NCI-H2171 treated with DMSO at 0.1 percent for 48 hours (cell line): ENCODE measurements around the gene OR6K6.

Experiments
- DNase-seq: peaks from one replicate; lab custom pipeline; 2025; lab: John Stamatoyannopoulos, UW

Gene OR6K6

GRCh38 chr1:158754420-158754819 is at the start of gene OR6K6:
TSS of gene OR6K6 (plus strand) at chr1:158754720. CDS start at chr1:158754888, 168 bp downstream.
- DNase-seq = no peak

GRCh38 chr1:158706096-158706495 is 48.4 kb upstream of the OR6K6 start:
- no peak for DNase-seq

- no peak for DNase-seq
These were observed 43.4 kb upstream of the OR6K6 start for GRCh38 chr1:158711098-158711497.

- no peak for DNase-seq
These were observed 39.8 kb upstream of the OR6K6 start for GRCh38 chr1:158714754-158715153.

GRCh38 chr1:158716335-158716734 is 38.2 kb upstream of the OR6K6 start:
- DNase-seq = no peak

GRCh38 chr1:158717344-158717743 is 37.2 kb upstream of the OR6K6 start:
- no peak for DNase-seq

GRCh38 chr1:158719664-158720063 is 34.9 kb upstream of the OR6K6 start:
- no peak for DNase-seq

GRCh38 chr1:158720620-158721019 is 33.9 kb upstream of the OR6K6 start, which contains the start of gene OR6K3:
TSS of gene OR6K3 (minus strand) at chr1:158720720. CDS start at chr1:158718115, 2,605 bp downstream.
- DNase-seq = no peak

- DNase-seq = no peak
These were observed 30.1 kb upstream of the OR6K6 start for GRCh38 chr1:158724442-158724841.

GRCh38 chr1:158728510-158729225 is 25.9 kb upstream of the OR6K6 start:
- no peak for DNase-seq

GRCh38 chr1:158730453-158730852 is 24.1 kb upstream of the OR6K6 start:
- no peak for DNase-seq

- DNase-seq = no peak
These were observed 22.8 kb upstream of the OR6K6 start for GRCh38 chr1:158731707-158732106.

- no peak for DNase-seq
These were observed 22.0 kb upstream of the OR6K6 start for GRCh38 chr1:158732524-158732923.

GRCh38 chr1:158735848-158736247 is 18.7 kb upstream of the OR6K6 start:
- no peak for DNase-seq

- DNase-seq = no peak
These were observed 2.3 kb upstream of the OR6K6 start for GRCh38 chr1:158752155-158752712.

- no peak for DNase-seq
These were observed 17.7 kb downstream of the OR6K6 start, which contains the start of gene OR6N1 for GRCh38 chr1:158771950-158772866. TSS of gene OR6N1 (minus strand) at chr1:158772195. CDS start at chr1:158766682, 5,513 bp downstream.

GRCh38 chr1:158781104-158781503 is 26.6 kb downstream of the OR6K6 start, which contains the start of gene OR6N2:
TSS of gene OR6N2 (minus strand) at chr1:158781204. CDS start at chr1:158777635, 3,569 bp downstream.
- no peak for DNase-seq

- DNase-seq = no peak
These were observed 39.1 kb downstream of the OR6K6 start for GRCh38 chr1:158793604-158794003.

GRCh38 chr1:158794247-158794646 is 39.7 kb downstream of the OR6K6 start:
- no peak for DNase-seq

GRCh38 chr1:158798531-158798930 is 44.0 kb downstream of the OR6K6 start:
- DNase-seq = no peak

- no peak for DNase-seq
These were observed 45.2 kb downstream of the OR6K6 start for GRCh38 chr1:158799689-158800088.

- no peak for DNase-seq
These were observed 46.0 kb downstream of the OR6K6 start for GRCh38 chr1:158800526-158800925.
